Cerebellar nuclear complex (tissue), 1 donor: ENCODE measurements around the gene TRERF1.

ENCODE experiments used
- DNase-seq, 2 experiments: peaks; one replicate each; lab custom pipeline; 2025; lab: John Stamatoyannopoulos, UW

TRERF1 gene

DNA sequence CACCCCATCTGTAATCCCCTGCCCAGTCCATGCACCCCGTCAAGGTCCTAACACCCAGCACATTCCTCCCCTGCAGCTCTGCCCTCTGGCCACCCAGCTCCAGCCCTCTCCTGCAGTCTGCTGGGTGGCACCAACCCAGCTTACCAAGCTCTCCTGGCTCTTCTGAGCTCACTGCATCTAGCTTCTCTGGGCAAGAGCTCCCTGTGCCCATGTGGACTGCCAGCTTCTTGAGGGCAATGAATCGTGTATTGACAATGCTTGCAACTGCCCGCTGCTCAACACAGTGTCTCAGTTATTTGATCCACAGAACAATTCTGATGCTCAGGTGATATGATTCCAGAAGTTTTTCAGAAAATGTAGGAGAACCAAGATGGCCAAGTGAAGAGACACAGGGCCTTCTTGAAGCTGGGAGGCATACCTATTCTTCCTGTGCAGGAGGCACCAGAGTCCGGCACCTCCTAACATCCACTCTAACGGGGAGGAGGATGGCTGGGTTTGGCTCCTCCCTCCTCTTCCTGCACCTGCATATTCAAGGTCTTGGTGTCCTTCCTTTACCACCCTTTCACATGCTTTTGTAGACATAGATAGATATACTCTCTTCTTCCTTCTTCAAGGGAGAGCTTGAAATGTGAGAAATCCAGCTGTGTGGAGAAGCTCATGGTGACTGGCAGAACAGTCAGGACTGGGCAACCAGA is 85.6 kb downstream of the TRERF1 start:
- DNase-seq, result no peak

DNA sequence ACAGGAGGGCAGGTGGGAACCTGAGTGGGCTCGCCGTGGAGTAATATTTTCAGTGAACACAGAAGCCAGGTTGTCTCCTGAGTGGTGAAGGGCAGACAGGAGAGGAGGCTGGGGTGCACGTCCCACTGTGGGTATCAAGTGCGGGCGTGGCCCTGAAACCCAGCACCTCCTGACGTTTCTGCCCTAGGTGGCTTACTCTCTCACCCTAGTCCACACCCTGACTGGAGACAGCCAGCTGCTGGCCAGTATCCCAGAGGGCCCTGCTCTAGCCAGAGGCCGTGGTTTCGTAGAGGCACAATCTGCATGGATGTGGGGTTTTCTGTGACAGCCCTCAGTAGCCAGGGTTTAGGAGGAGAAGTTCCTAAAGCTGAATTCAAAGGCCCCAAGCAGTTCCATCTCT is 86.7 kb downstream of the TRERF1 start:
- no peak for DNase-seq

DNA sequence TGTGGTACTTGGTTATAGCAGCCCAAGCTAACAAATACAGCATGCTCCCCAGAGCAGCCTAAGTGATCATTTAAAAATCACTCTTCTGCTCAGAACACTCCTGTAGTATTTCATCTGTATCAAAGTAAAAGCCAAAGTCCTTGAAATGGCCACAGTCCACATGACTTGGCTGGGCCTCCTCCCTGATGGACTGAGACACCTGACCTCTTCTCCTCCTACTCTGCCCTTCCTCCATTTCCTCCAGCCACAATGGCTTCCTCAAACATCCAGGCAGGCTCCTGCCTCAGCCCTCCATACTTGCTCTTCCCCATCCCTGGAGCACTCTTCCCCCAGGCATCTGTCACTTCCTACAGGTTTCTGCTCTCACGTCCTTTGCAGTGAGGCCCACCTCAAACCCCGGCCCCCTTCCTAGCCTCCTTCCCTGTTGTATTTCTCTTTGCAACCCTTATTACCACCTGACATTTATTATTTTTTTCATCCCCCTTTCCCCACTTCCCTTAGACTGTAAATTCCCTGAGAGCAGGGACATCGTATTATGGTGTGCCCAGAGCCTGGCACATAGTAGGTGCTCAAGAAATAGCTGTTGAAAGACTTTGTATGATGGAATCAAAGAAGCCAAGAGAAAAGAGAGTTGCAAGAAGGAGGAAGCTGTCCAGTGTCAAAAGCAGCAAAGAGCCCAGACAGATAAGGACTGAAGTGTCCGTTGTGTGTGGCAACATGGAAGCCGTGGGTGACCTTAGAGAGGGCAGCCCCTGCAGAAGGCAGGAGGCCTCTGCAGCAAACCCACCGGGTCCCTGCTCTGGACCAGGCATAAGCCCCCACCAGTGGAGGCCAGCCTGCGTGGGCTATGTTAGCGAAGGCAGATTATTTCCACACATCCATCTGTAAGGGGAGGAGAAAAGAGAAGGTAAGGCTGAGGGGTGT is 87.5 kb downstream of the TRERF1 start:
- no peak for DNase-seq

- no peak for DNase-seq
Observed at GRCh38 chr6:42361036-42361435, 90.7 kb downstream of the TRERF1 start.

- no peak for DNase-seq
Observed at GRCh38 chr6:42359021-42359420, 92.7 kb downstream of the TRERF1 start.

- no peak for DNase-seq
Observed at GRCh38 chr6:42355416-42355815, 96.3 kb downstream of the TRERF1 start.

DNA sequence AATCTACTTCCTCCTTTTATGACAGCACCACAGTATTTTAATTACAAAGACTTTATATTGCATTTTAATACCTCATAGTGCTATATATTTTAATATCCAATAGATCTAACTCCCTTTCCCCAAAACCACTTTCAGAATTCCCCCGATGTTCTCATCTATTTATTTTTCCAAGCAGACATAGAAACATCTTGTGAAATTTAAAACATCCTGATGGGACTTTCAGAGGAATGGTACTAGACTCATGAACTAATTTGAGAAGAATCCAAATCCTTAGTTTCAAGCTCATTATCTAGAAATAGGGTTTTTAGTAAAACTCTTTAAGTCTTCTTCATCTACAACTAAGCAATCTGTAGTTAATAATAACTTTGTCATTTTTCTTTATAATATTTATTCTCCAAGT is 97.0 kb downstream of the TRERF1 start:
- no peak for DNase-seq

DNA sequence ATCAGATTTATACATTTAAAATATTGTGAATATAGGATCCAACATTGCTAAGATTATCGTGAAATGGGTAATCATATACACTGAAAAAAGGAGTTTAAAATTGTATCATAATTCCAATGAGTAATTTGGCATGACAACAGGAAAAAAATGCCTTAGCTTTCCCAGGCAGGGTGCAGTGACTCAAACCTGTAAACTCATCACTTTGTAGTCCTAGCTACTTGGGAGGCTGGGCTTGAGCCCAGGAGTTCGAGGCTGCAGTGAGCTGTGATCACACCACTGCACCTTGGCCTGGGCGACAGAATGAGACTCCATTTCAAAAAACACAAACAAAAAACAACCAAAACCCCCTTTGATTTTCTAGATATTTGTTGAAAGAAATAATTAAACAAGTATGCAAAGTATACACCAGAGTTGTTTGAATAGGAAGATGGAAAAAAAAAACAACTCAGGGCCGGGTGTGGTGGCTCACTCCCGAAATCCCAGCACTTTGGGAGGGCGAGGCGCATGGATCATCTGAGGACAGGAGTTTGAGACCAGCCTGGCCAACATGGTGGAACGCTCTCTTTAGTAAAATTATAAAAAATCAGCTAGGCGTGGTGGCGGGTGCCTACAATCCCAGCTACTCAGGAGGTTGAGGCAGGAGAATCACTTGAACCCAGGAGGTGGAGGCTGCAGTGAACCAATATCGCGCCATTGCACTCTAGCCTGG is 98.7 kb downstream of the TRERF1 start:
- DNase-seq, result no peak

DNA sequence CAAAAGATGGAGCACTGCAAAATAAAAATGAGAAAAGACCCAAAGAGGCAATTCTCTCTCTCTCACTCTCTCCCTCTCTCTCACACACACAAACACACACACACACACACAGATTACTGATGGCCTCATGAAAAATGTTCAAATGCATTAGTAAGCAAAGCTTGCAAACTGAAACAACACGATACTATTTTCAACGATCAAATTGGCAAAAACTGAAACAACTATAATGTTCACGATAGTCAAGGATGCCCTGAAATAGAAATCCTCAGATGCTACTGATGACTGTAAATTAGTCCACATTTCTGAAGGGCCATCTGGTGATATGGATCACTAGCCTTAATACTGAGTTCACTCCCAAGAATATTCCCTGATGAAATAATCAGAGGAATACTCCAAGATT is 100.8 kb downstream of the TRERF1 start:
- no peak for DNase-seq

GRCh38 chr6:42349753-42350511 is 101.8 kb downstream of the TRERF1 start:
- no peak for DNase-seq

- no peak for DNase-seq
Observed at GRCh38 chr6:42347456-42347855, 104.3 kb downstream of the TRERF1 start.

GRCh38 chr6:42345696-42346416 is 105.9 kb downstream of the TRERF1 start:
- no peak for DNase-seq

- DNase-seq, result no peak
Observed at GRCh38 chr6:42344756-42345155, 107.0 kb downstream of the TRERF1 start.

DNA sequence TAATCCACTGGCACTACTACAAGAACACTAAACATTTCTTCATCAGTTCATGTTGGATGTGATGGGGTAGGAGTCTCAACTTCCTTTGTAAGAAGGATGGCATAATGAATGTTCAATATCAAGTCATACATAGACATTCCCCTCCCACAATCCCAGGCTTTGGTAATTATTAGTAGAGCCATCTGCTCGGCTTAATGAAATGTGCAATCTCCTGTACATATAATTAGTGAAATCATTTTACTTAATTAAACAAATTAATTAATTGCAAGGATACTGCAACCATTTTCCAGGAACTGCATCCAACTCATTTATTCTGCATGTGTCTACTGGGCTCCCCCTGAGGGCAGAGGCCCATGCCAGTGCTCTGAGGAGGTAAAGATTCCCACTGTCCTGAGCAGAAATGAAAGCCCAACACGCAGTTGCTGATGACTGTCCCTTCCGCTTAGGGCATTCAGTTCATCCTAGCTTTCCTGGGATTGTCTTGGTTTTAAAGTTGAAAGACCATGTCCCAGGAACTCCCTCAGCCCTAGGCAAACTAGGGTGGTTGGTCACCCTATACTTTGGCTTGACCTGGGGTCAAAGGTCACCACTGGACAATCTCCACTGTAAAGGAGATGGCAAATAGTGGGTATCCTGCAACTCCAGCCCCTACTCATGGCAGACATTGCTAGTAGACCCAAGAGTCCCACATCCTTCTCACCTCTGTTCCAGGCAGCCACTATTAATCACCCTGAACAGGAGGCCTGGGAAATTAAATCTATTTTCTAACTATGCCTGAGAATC is 109.8 kb downstream of the TRERF1 start:
- DNase-seq, result no peak

DNA sequence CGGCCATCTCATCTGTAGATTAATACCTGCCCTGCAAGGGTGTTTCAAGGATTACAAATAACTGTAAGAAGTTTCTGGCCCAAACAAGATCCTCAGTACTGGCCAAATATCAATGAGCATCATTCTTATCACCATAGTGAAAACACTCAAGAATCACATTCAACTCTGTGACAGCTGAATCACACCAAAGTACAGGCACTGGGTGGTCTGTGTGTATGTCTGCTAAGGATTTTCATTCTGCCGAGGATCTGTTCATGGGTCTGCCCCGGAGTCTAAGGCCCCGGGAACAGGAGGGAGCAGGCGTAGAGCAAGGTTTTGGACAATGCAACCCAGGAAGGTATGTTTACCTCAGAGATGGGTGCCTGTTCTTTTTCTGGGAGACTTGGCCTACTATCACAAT is 110.5 kb downstream of the TRERF1 start:
- no peak for DNase-seq

GRCh38 chr6:42340511-42340910 is 111.2 kb downstream of the TRERF1 start:
- DNase-seq, result no peak

DNA sequence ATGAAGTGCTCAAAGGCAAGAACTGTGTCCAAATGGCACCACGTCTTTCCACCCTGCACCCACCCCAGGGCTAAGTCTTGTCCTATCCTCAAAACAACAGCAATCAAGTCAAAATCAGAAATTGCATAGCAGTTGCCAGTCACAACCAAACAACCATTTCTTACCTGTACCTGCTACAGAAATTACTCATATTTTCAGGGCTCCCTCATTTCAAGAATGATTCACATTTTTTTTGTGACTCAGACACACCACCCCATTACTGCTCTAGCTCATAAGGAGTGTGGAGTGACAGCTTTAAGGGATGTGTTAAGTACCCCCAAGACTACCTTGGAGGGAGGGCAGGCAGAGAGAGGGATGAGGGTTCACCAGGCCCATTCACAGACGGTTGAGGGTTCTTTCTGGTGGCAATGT is 111.7 kb downstream of the TRERF1 start:
- DNase-seq, result no peak

DNA sequence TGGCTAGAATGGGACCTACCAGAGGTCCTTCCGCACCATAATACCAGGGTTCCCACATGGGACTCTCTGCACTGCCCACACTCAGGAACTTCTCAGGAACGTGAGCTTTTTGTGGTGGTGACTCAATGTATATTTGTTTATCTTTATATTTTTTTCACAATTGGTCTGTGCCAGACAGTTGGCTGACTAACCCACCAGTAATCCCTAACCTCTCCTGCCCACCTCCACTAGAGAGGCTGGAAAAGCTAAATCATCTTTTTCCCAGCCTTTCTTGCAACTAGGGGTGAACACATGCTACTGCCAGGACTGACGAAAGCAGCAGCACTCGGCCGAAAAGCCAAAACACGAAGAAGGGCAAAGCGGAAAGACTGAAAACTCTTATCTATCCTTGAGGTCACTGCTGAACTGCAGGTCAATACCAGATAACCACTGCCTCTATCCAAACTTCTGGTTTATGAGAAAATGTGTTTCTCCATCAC is 112.9 kb downstream of the TRERF1 start:
- no peak for DNase-seq

GRCh38 chr6:42337985-42338743 is 113.6 kb downstream of the TRERF1 start:
- no peak for DNase-seq

GRCh38 chr6:42336431-42336830 is 115.3 kb downstream of the TRERF1 start:
- DNase-seq, result no peak
